ENCODE measurements around the gene ZNF524. TPM values are rescaled to one million over a fixed set of nuclear protein-coding genes. Genes with fewer than 3 reads are reported as not detected.

Gene ZNF524
- total and polyA plus RNA-seq, 9 of the 15 experiments (the other 6 are each of a cell fraction or from before 2014, with no cell fraction given) = 0.08 to 15.6 (median 2.9) TPM

- intact Hi-C loops (cut with micrococcal nuclease) = no loop called here
- no peaks in the 10 kb centered on the region for H3K36me3 ChIP-seq (ENCODE audit: control insufficient read depth, insufficient read depth, low read length)
- POLR2A ChIA-PET = interaction anchor here (0.7 kb wide), 1 partner anchor 27 kb away, joined by 3 read pairs; no protein-coding TSS in a partner anchor
- in situ Hi-C loops (cut with MboI) = no loop called here
- FAIRE-seq (no peak), DNase-seq (ENCODE audit: extremely low read depth in 1 of 4, low spot score in 3 of 4) (no peak), ATAC-seq (no peak)
- no peak overlapping the region for H3K27ac ChIP-seq (ENCODE audit: extremely low read depth, low read depth, low read length)
- peaks cover 8 to 12% of the 10 kb centered on the region in 2 experiments; a peak in 4 of 5 replicates for H3K27me3 ChIP-seq (ENCODE audit: control insufficient read depth in 2 of 2, insufficient read depth in 2 of 2, low read length in 2 of 2)
- no TSS peak for BruUV-seq (replicated peaks)
- H3K9me3 ChIP-seq (replicated peaks; ENCODE audit: control insufficient read depth, insufficient read depth, low read depth, low read length) = no peaks in the 10 kb centered on the region
- CTCF ChIA-PET (ENCODE audit: low intra/inter-chr PET ratio) = no interaction called here
- H4K20me1 ChIP-seq (replicated peaks; ENCODE audit: control insufficient read depth, insufficient read depth, low read length) = 0 out of 2 replicates have a peak, but pooled peaks cover 6% of the 10 kb centered on the region
- H3K4me1 ChIP-seq (replicated peaks in 1 of 2; ENCODE audit: control insufficient read depth in 2 of 2, insufficient read depth in 2 of 2, low read length in 2 of 2) = peaks cover 13 to 33% of the 10 kb centered on the region in 2 experiments; a peak in 3 of 5 replicates
- WGBS (ENCODE audit: insufficient coverage, low coverage, missing lambda C conversion rate) = 20% methylated on average over 11 of the region's 11 CpGs
- no peaks in the 10 kb centered on the region for H3K9me1 ChIP-seq (ENCODE audit: control insufficient read depth, insufficient read depth, low read length)
- no peak overlapping the region for H2AFZ ChIP-seq (ENCODE audit: low read depth, low read length)
- no peak overlapping the region for H3K9ac ChIP-seq (ENCODE audit: insufficient read depth in 1 of 2, low read depth in 2 of 2, low read length in 2 of 2)
- H3K79me2 ChIP-seq (ENCODE audit: control insufficient read depth, insufficient read depth, low read length) = peaks cover 8% of the 10 kb centered on the region
- no peak overlapping the region for H3K4me2 ChIP-seq (ENCODE audit: insufficient read depth, low read length)
- no peak overlapping the region for H3K4me3 ChIP-seq
- TF ChIP-seq ZFX (CRISPR knock-in tag; IDR thresholded peaks at IDR 0.05) (no peak), ARID2 (IDR thresholded peaks at IDR 0.05) (no peak), REST (IDR thresholded peaks at IDR 0.05; ENCODE audit: borderline replicate concordance) (no peak), REST (CRISPR knock-in tag; IDR thresholded peaks at IDR 0.05; ENCODE audit: low read depth) (no peak), ZNF146 (CRISPR knock-in tag; IDR thresholded peaks at IDR 0.05; ENCODE audit: unreplicated experiment) (peak; percentile 68), XRCC5 (IDR thresholded peaks at IDR 0.05; ENCODE audit: low read depth, low read length) (no peak), CLOCK (CRISPR knock-in tag; IDR thresholded peaks at IDR 0.05; ENCODE audit: borderline replicate concordance) (no peak), DEAF1 (CRISPR knock-in tag; IDR thresholded peaks at IDR 0.05) (no peak), HMGN3 (IDR thresholded peaks at IDR 0.05; ENCODE audit: borderline replicate concordance, extremely low read depth, insufficient read length, low read depth, low read length) (no peak), BCOR (IDR thresholded peaks at IDR 0.05) (peak; percentile 61; the same call in 1 of the 2 replicates), ASH1L (IDR thresholded peaks at IDR 0.05; ENCODE audit: borderline replicate concordance, low read depth, partially characterized antibody) (no peak)
These were observed 15.2 kb upstream of the ZNF524 start for GRCh38 chr19:55584871-55585270.
